Fibroblast of mammary gland (primary cell): ENCODE results near the gene PIK3AP1.
"Not testable (repeated sequence)": the region's sequence is repeated elsewhere in the genome, so short reads cannot be mapped to it uniquely, and the experiment has no call there.

Source experiments
- DNase-seq: peaks from one replicate; pipeline ENCODE4 v3.0.0-alpha.2; 2010; ENCODE audit warnings: low read depth
- H3K4me3 ChIP-seq: 2 replicates; pipeline ENCODE4 v1.5.1; 2011; ENCODE audit warnings: low read depth, mild to moderate bottlenecking, low read length, moderate library complexity; ENCODE audit not compliant: control insufficient read depth
- CTCF ChIP-seq: conservative IDR thresholded peaks from 2 replicates; pipeline ENCODE4 v1.5.1; 2011; ENCODE audit warnings: low read depth, low read length, inconsistent platforms; ENCODE audit not compliant: control insufficient read depth, insufficient read depth

PIK3AP1 gene

DNA sequence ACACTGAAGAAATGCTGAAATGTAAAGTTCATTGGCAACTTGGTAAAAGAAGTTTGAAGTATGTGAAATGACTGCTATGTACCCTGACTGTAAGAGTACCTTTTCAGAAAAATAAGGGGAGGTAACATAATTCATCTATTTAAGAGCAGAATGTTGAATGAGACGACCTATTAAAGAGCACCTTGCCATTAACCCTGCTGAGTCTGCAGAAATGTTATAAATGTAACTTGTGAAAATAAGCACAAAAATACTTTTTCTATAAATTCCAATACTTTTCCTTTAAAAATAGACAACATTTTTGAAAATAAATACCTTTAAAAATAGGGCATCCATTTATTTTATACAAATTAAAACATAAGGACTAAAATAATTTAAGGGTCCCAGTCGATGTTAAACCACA is 141.2 kb downstream of the PIK3AP1 start:
- DNase-seq, result no peak
- no peak for TF ChIP-seq CTCF
- no peak overlapping the region for H3K4me3 ChIP-seq

GRCh38 chr10:96578633-96579032 is 141.7 kb downstream of the PIK3AP1 start:
- no peak overlapping the region for H3K4me3 ChIP-seq
- TF ChIP-seq CTCF, result no peak
- no peak for DNase-seq

DNA sequence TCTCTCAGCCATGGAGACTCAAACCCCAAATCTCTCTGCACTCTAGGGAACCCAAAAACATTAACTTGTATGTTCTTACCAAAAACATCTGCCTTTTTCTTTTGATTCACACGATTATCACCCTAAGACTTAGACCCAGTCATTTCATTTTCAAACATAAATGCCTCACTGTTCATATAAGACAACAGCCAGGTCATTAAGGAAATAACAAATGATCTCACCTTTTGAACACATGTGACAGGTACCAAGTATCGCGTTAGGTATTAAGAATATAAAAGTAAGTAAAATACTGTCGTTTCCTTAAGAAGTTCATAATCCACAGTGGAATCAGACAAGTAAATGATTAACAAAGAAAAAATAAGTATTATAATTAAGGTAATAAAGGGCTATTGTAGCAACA is 142.3 kb downstream of the PIK3AP1 start:
- no peak for DNase-seq
- TF ChIP-seq CTCF, result no peak

GRCh38 chr10:96577069-96577468 is 143.2 kb downstream of the PIK3AP1 start:
- no peak overlapping the region for H3K4me3 ChIP-seq
- no peak for DNase-seq
- no peak for TF ChIP-seq CTCF

More for the DNA sequence above, 142.3 kb downstream of the PIK3AP1 start:
- no peak overlapping the region for H3K4me3 ChIP-seq

GRCh38 chr10:96576277-96576980 is 143.9 kb downstream of the PIK3AP1 start:
- no peak for TF ChIP-seq CTCF
- DNase-seq, result no peak
- no peak overlapping the region for H3K4me3 ChIP-seq

GRCh38 chr10:96574564-96574963 is 145.8 kb downstream of the PIK3AP1 start:
- not testable (repeated sequence) for H3K4me3 ChIP-seq, DNase-seq

- no peak for TF ChIP-seq CTCF
- no peak overlapping the region for H3K4me3 ChIP-seq
- no peak for DNase-seq
Measured at GRCh38 chr10:96573036-96573435, 147.3 kb downstream of the PIK3AP1 start.
